SH-SY5Y (cell line): ENCODE results near the gene OSGEP.

Experiments
- GATA2 ChIP-seq: IDR thresholded peaks from 2 replicates; pipeline ENCODE4 v1.6.1; 2011; ENCODE audit warnings: mild to moderate bottlenecking, low read depth, low read length
- GATA3 ChIP-seq: IDR thresholded peaks from 2 replicates; pipeline ENCODE4 v1.6.1; 2011; ENCODE audit warnings: low read depth, mild to moderate bottlenecking, low read length, moderate library complexity

OSGEP gene

GRCh38 chr14:20485900-20486299, 31.3 kb upstream of the OSGEP start:
- TF ChIP-seq GATA2: no peak
- no peak for TF ChIP-seq GATA3

GRCh38 chr14:20482382-20482781, 27.8 kb upstream of the OSGEP start:
- TF ChIP-seq GATA2 (no peak), GATA3 (no peak)

GRCh38 chr14:20478894-20479293, 24.3 kb upstream of the OSGEP start:
- TF ChIP-seq GATA3: no peak
- no peak for TF ChIP-seq GATA2

GRCh38 chr14:20477211-20477876, 22.7 kb upstream of the OSGEP start:
- TF ChIP-seq GATA3: 0 out of 2 replicates have a peak, but pooled peaks have one; percentile 41
- TF ChIP-seq GATA2: peak; percentile 85

GRCh38 chr14:20476776-20477175, 22.2 kb upstream of the OSGEP start:
- no peak for TF ChIP-seq GATA3

- TF ChIP-seq GATA2 (no peak), GATA3 (no peak)
These were observed 18.0 kb upstream of the OSGEP start for GRCh38 chr14:20472536-20473169.

- TF ChIP-seq GATA2 (no peak), GATA3 (no peak)
These were observed 15.9 kb upstream of the OSGEP start for GRCh38 chr14:20470603-20470901.

- TF ChIP-seq GATA3 (no peak), GATA2 (no peak)
These were observed 15.4 kb upstream of the OSGEP start for GRCh38 chr14:20469890-20470602.

GRCh38 chr14:20469242-20469889, 14.8 kb upstream of the OSGEP start, which contains the start of gene PNP:
PNP (plus strand) TSS chr14:20469406; CDS start chr14:20469525, 119 bp downstream.
- TF ChIP-seq GATA2: peak; percentile 32; the same call in 1 of the 2 replicates
- no peak for TF ChIP-seq GATA3

- TF ChIP-seq GATA2: no peak
- no peak for TF ChIP-seq GATA3
These were observed 14.2 kb upstream of the OSGEP start for GRCh38 chr14:20468764-20469241.

- TF ChIP-seq GATA3 (no peak), GATA2 (no peak)
These were observed 6.9 kb upstream of the OSGEP start, which contains the start of gene PIP4P1 for GRCh38 chr14:20461225-20462141. PIP4P1 (minus strand) TSS chr14:20461434; CDS start chr14:20461325, 109 bp downstream.

GRCh38 chr14:20460458-20461224, 6.0 kb upstream of the OSGEP start:
- TF ChIP-seq GATA2: no peak
- TF ChIP-seq GATA3: no peak
